ENCODE measurements around the gene CEP350. TPM values are rescaled to one million over a fixed set of nuclear protein-coding genes. Genes with fewer than 3 reads are reported as not detected.

The CEP350 gene
- total RNA-seq, 1 experiment from 2014 or later, result 17.1 TPM

GRCh38 chr1:180096584-180097325, 142.1 kb downstream of the CEP350 start:
- H4K20me1 ChIP-seq (ENCODE audit: low read length), result no peaks in the 10 kb centered on the region
- H3K4me1 ChIP-seq (ENCODE audit: insufficient read depth, low read length), result peaks cover 9% of the 10 kb centered on the region
- H2AFZ ChIP-seq (ENCODE audit: low read length), result no peak overlapping the region
- H3K27me3 ChIP-seq (ENCODE audit: low read length), result no peaks in the 10 kb centered on the region
- CTCF ChIA-PET, result no interaction called here
- H3K79me2 ChIP-seq (ENCODE audit: low read length), result no peaks in the 10 kb centered on the region
- intact Hi-C loops (cut with micrococcal nuclease), result no loop called here
- ATAC-seq (no peak), DNase-seq (no peak)
- H3K27ac ChIP-seq (ENCODE audit: low read length), result no peak overlapping the region
- no peak overlapping the region for H3K4me2 ChIP-seq (ENCODE audit: low read length)
- H3K9ac ChIP-seq (ENCODE audit: low read length), result no peak overlapping the region
- H3F3A ChIP-seq (ENCODE audit: low read length, unreplicated experiment), result no peaks in the 10 kb centered on the region
- peaks cover 28% of the 10 kb centered on the region for H3K36me3 ChIP-seq (ENCODE audit: low read depth, low read length)
- BruUV-seq (replicated peaks), result no TSS peak
- no peak for TF ChIP-seq EZH2phosphoT487 (IDR thresholded peaks at IDR 0.05; ENCODE audit: borderline replicate concordance, low read length)
- no peak for TF ChIP-seq EZH2 (IDR thresholded peaks at IDR 0.05; ENCODE audit: low read length, unreplicated experiment)
- no peaks in the 10 kb centered on the region for H3K9me2 ChIP-seq (replicated peaks; ENCODE audit: low read length)
- POLR2A ChIA-PET (ENCODE audit: unreplicated experiment), result no interaction called here
- no peaks in the 10 kb centered on the region for H3K9me3 ChIP-seq (ENCODE audit: low read length)
- no peak overlapping the region for H3K4me3 ChIP-seq (ENCODE audit: low read length)

DNA sequence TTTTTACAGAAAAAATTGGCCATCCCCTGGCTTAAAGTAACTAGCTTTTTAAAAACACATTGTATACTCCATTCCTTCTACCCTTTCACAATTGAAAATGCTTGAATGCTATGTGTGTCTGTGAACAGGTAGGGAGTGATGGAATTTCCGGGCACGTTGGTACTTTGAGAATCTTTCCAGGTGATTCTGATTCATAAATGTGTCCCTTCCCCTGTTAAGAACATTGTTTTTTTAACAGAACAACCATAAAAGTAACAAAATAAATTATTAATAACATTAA, 142.7 kb downstream of the CEP350 start:
- ChIA-PET POLR2A (ENCODE audit: unreplicated experiment) (no interaction called here), CTCF (no interaction called here)
- H3K4me2 ChIP-seq (ENCODE audit: low read length), result no peak overlapping the region
- H3K9me2 ChIP-seq (replicated peaks; ENCODE audit: low read length), result no peaks in the 10 kb centered on the region
- H3K27me3 ChIP-seq (ENCODE audit: low read length), result no peaks in the 10 kb centered on the region
- H3K9ac ChIP-seq (ENCODE audit: low read length), result no peak overlapping the region
- H3K36me3 ChIP-seq (ENCODE audit: low read depth, low read length), result peaks cover 28% of the 10 kb centered on the region
- TF ChIP-seq CTCF (conservative IDR thresholded peaks at IDR 0.05; ENCODE audit: low read depth, low read length), result no peak
- no peak for TF ChIP-seq EZH2phosphoT487 (IDR thresholded peaks at IDR 0.05; ENCODE audit: borderline replicate concordance, low read length)
- no peak for TF ChIP-seq EZH2 (IDR thresholded peaks at IDR 0.05; ENCODE audit: low read length, unreplicated experiment)
- no peaks in the 10 kb centered on the region for H4K20me1 ChIP-seq (ENCODE audit: low read length)
- no peaks in the 10 kb centered on the region for H3F3A ChIP-seq (ENCODE audit: low read length, unreplicated experiment)
- H3K4me3 ChIP-seq (ENCODE audit: low read length), result no peak overlapping the region
- DNase-seq (no peak), ATAC-seq (no peak)
- H3K79me2 ChIP-seq (ENCODE audit: low read length), result no peaks in the 10 kb centered on the region
- BruUV-seq (replicated peaks), result no TSS peak
- H3K9me3 ChIP-seq (ENCODE audit: low read length), result no peaks in the 10 kb centered on the region
- no peak overlapping the region for H2AFZ ChIP-seq (ENCODE audit: low read length)
- peaks cover 9% of the 10 kb centered on the region for H3K4me1 ChIP-seq (ENCODE audit: insufficient read depth, low read length)
- no peak overlapping the region for H3K27ac ChIP-seq (ENCODE audit: low read length)
- intact Hi-C loops (cut with micrococcal nuclease), result no loop called here

- DNase-seq (no peak), ATAC-seq (no peak)
- H2AFZ ChIP-seq (ENCODE audit: low read length), result no peak overlapping the region
- no TSS peak for BruUV-seq (replicated peaks)
- H3K9me2 ChIP-seq (replicated peaks; ENCODE audit: low read length), result no peaks in the 10 kb centered on the region
- peaks cover 9% of the 10 kb centered on the region for H3K4me1 ChIP-seq (ENCODE audit: insufficient read depth, low read length)
- H3K27ac ChIP-seq (ENCODE audit: low read length), result no peak overlapping the region
- H3K9ac ChIP-seq (ENCODE audit: low read length), result no peak overlapping the region
- no peak overlapping the region for H3K4me3 ChIP-seq (ENCODE audit: low read length)
- TF ChIP-seq CTCF (conservative IDR thresholded peaks at IDR 0.05; ENCODE audit: low read depth, low read length), result no peak
- no peak for TF ChIP-seq EZH2phosphoT487 (IDR thresholded peaks at IDR 0.05; ENCODE audit: borderline replicate concordance, low read length)
- no peak for TF ChIP-seq EZH2 (IDR thresholded peaks at IDR 0.05; ENCODE audit: low read length, unreplicated experiment)
- no peaks in the 10 kb centered on the region for H3K79me2 ChIP-seq (ENCODE audit: low read length)
- no peak overlapping the region for H3K4me2 ChIP-seq (ENCODE audit: low read length)
- H4K20me1 ChIP-seq (ENCODE audit: low read length), result no peaks in the 10 kb centered on the region
- H3F3A ChIP-seq (ENCODE audit: low read length, unreplicated experiment), result no peaks in the 10 kb centered on the region
- no peaks in the 10 kb centered on the region for H3K27me3 ChIP-seq (ENCODE audit: low read length)
- intact Hi-C loops (cut with micrococcal nuclease), result no loop called here
- CTCF ChIA-PET, result interaction anchor here (0.6 kb wide), 1 partner anchor 13 kb away, joined by 3 read pairs; no protein-coding TSS in a partner anchor
- H3K36me3 ChIP-seq (ENCODE audit: low read depth, low read length), result peaks cover 11% of the 10 kb centered on the region; the same call in 1 of the 2 replicates
- POLR2A ChIA-PET (ENCODE audit: unreplicated experiment), result interaction anchor here (0.5 kb wide), 1 partner anchor 53 kb away, joined by 10 read pairs; the partner anchor contains the start of gene QSOX1
- no peaks in the 10 kb centered on the region for H3K9me3 ChIP-seq (ENCODE audit: low read length)
These were observed 146.8 kb downstream of the CEP350 start for GRCh38 chr1:180101411-180101810.

Measured in PC-3 (cell line).